Activated CD4-positive, alpha-beta T cell treated with anti-CD3 and anti-CD28 coated beads for 36 hours (primary cell): ENCODE results near the gene CHMP2B. TPM values are rescaled to one million over a fixed set of nuclear protein-coding genes. Genes with fewer than 3 reads are reported as not detected.
"Not testable (repeated sequence)": the region's sequence is repeated elsewhere in the genome, so short reads cannot be mapped to it uniquely, and the experiment has no call there.

Source experiments
- ATAC-seq: fragments of 200-7000 bp; cut with Tn5 transposase; one replicate; pipeline ENCODE4 v1.10.0; 2021; ENCODE audit warnings: mild to moderate bottlenecking, moderate library complexity
- CTCF ChIA-PET: fragments of 350-600 bp; sonication (Branson Sonifier 250); formaldehyde crosslinking; loops from one replicate; lab custom pipeline; 2021; ENCODE audit warnings: antibody characterized with exemption; lab: Charles Lee
- POLR2A ChIA-PET: fragments of 350-600 bp; sonication (Branson Sonifier 250); formaldehyde crosslinking; loops from one replicate; lab custom pipeline; 2021; ENCODE audit warnings: antibody characterized with exemption, inconsistent platforms; lab: Charles Lee
- DNase-seq: peaks from one replicate; pipeline ENCODE4 v3.0.0-alpha.2; 2020
- H3K27ac Mint-ChIP-seq: one replicate; pipeline ENCODE4 v1.8.0; 2021; ENCODE audit warnings: mixed read lengths
- H3K27me3 Mint-ChIP-seq: one replicate; pipeline ENCODE4 v1.8.0; 2021; ENCODE audit warnings: mixed read lengths
- H3K36me3 Mint-ChIP-seq: one replicate; pipeline ENCODE4 v1.8.0; 2021; ENCODE audit warnings: low read depth, mixed read lengths
- H3K4me1 Mint-ChIP-seq: one replicate; pipeline ENCODE4 v1.8.0; 2021; ENCODE audit warnings: mixed read lengths
- H3K4me3 Mint-ChIP-seq: one replicate; pipeline ENCODE4 v1.8.0; 2021; ENCODE audit warnings: mild to moderate bottlenecking, moderate library complexity, mixed read lengths
- H3K9me3 Mint-ChIP-seq: one replicate; pipeline ENCODE4 v1.8.0; 2021; ENCODE audit warnings: low read depth, mixed read lengths
- intact Hi-C, 2 experiments: fragments of 100-400 bp; cut with DNase I in 1 of 2; cut with micrococcal nuclease in 1 of 2; formaldehyde crosslinking; loops; one replicate each; pipeline versions ENCODE4 v1.14.2 to v1.15.1; 2022 to 2024; cut with DNase I, micrococcal nuclease
- total RNA-seq, 2 experiments: library from RNA; stranded (reverse); gene quantifications; one replicate each; pipeline ENCODE4 v1.2.3, GENCODE V29; 2021

Gene CHMP2B
- total RNA-seq, 2 experiments from 2014 or later, result 25.4 to 29.4 TPM

GRCh38 chr3:87229113-87229512 lies 2.0 kb downstream of the CHMP2B start:
- H3K36me3 Mint-ChIP-seq, result peaks cover 9% of the 10 kb centered on the region
- H3K4me1 Mint-ChIP-seq, result peaks cover 52% of the 10 kb centered on the region
- CTCF ChIA-PET, result no interaction called here
- DNase-seq (no peak), ATAC-seq (no peak)
- POLR2A ChIA-PET, result no interaction called here
- H3K9me3 Mint-ChIP-seq, result no peaks in the 10 kb centered on the region
- H3K27me3 Mint-ChIP-seq, result peaks cover 2% of the 10 kb centered on the region
- no peak overlapping the region for H3K27ac Mint-ChIP-seq
- H3K4me3 Mint-ChIP-seq, result peak overlapping the region; percentile 97
- intact Hi-C loops, result loop anchor here in 1 of 2 experiments (5.0 kb wide), 1 partner anchor 828 kb away; the partner anchor contains the start of genes CGGBP1 and ZNF654

- no peaks in the 10 kb centered on the region for H3K9me3 Mint-ChIP-seq
- POLR2A ChIA-PET, result no interaction called here
- H3K4me3 Mint-ChIP-seq, result no peak overlapping the region
- ATAC-seq (no peak), DNase-seq (no peak)
- peaks cover 19% of the 10 kb centered on the region for H3K36me3 Mint-ChIP-seq
- H3K27ac Mint-ChIP-seq, result no peak overlapping the region
- H3K4me1 Mint-ChIP-seq, result peaks cover 43% of the 10 kb centered on the region
- H3K27me3 Mint-ChIP-seq, result no peaks in the 10 kb centered on the region
- CTCF ChIA-PET, result no interaction called here
- intact Hi-C loops, result no loop called here
Observed at GRCh38 chr3:87233805-87234204, 6.7 kb downstream of the CHMP2B start.

GRCh38 chr3:87236093-87236492 lies 9.0 kb downstream of the CHMP2B start:
- ChIA-PET CTCF (interaction anchor here (0.7 to 1.6 kb wide), 2 partner anchors 11 to 35 kb away, joined by 3 to 4 read pairs; no protein-coding TSS in a partner anchor), POLR2A (no interaction called here)
- H3K27me3 Mint-ChIP-seq, result no peaks in the 10 kb centered on the region
- DNase-seq (no peak), ATAC-seq (no peak)
- H3K4me1 Mint-ChIP-seq, result peaks cover 33% of the 10 kb centered on the region
- H3K9me3 Mint-ChIP-seq, result no peaks in the 10 kb centered on the region
- no peak overlapping the region for H3K4me3 Mint-ChIP-seq
- intact Hi-C loops, result no loop called here
- peaks cover 24% of the 10 kb centered on the region for H3K36me3 Mint-ChIP-seq
- no peak overlapping the region for H3K27ac Mint-ChIP-seq

GRCh38 chr3:87246662-87247429 lies 19.7 kb downstream of the CHMP2B start:
- Mint-ChIP-seq H3K4me1 (peaks cover 12% of the 10 kb centered on the region), H3K4me3 (no peak overlapping the region), H3K36me3 (peaks cover 19% of the 10 kb centered on the region), H3K9me3 (no peaks in the 10 kb centered on the region), H3K27ac (peak overlapping the region; percentile 33), H3K27me3 (no peaks in the 10 kb centered on the region)
- intact Hi-C loops, result no loop called here
- DNase-seq (no peak), ATAC-seq (peak; percentile 66)
- ChIA-PET POLR2A (no interaction called here), CTCF (interaction anchor here (0.8 to 1.7 kb wide), 2 partner anchors 13 to 24 kb away, joined by 3 to 10 read pairs; no protein-coding TSS in a partner anchor)

GRCh38 chr3:87247430-87247773 lies 20.3 kb downstream of the CHMP2B start:
- intact Hi-C loops, result no loop called here
- POLR2A ChIA-PET, result no interaction called here
- ATAC-seq, result peak; percentile 26

GRCh38 chr3:87248231-87248630 lies 21.1 kb downstream of the CHMP2B start:
- H3K27me3 Mint-ChIP-seq, H3K27ac Mint-ChIP-seq, POLR2A ChIA-PET, DNase-seq, ATAC-seq, H3K9me3 Mint-ChIP-seq, H3K4me3 Mint-ChIP-seq, CTCF ChIA-PET, intact Hi-C loops: not testable (repeated sequence)
- Mint-ChIP-seq H3K36me3 (peaks cover 22% of the 10 kb centered on the region), H3K4me1 (peaks cover 11% of the 10 kb centered on the region)

More at GRCh38 chr3:87247430-87247773, 20.3 kb downstream of the CHMP2B start:
- no peak for DNase-seq
- no peaks in the 10 kb centered on the region for H3K9me3 Mint-ChIP-seq
- CTCF ChIA-PET, result interaction anchor here (0.8 to 1.7 kb wide), 2 partner anchors 12 to 24 kb away, joined by 3 to 10 read pairs; no protein-coding TSS in a partner anchor
- no peak overlapping the region for H3K4me3 Mint-ChIP-seq
- H3K4me1 Mint-ChIP-seq, result peaks cover 11% of the 10 kb centered on the region
- no peak overlapping the region for H3K27ac Mint-ChIP-seq
- no peaks in the 10 kb centered on the region for H3K27me3 Mint-ChIP-seq
- peaks cover 20% of the 10 kb centered on the region for H3K36me3 Mint-ChIP-seq

GRCh38 chr3:87248831-87249230 lies 21.7 kb downstream of the CHMP2B start:
- no peaks in the 10 kb centered on the region for H3K27me3 Mint-ChIP-seq
- DNase-seq (no peak), ATAC-seq (no peak)
- no peak overlapping the region for H3K27ac Mint-ChIP-seq
- H3K4me3 Mint-ChIP-seq, result no peak overlapping the region
- CTCF ChIA-PET, result interaction anchor here (2.6 kb wide), 1 partner anchor 11 kb away, joined by 20 read pairs; no protein-coding TSS in a partner anchor
- H3K36me3 Mint-ChIP-seq, result peaks cover 25% of the 10 kb centered on the region
- intact Hi-C loops, result no loop called here
- POLR2A ChIA-PET, result no interaction called here
- H3K4me1 Mint-ChIP-seq, result peaks cover 11% of the 10 kb centered on the region
- no peaks in the 10 kb centered on the region for H3K9me3 Mint-ChIP-seq

- no peaks in the 10 kb centered on the region for H3K27me3 Mint-ChIP-seq
- H3K4me1 Mint-ChIP-seq, result peaks cover 8% of the 10 kb centered on the region
- ChIA-PET CTCF (interaction anchor here (2.6 kb wide), 1 partner anchor 10 kb away, joined by 20 read pairs; no protein-coding TSS in a partner anchor), POLR2A (no interaction called here)
- ATAC-seq, result no peak
- H3K4me3 Mint-ChIP-seq, result no peak overlapping the region
- no peak overlapping the region for H3K27ac Mint-ChIP-seq
- H3K9me3 Mint-ChIP-seq, result no peaks in the 10 kb centered on the region
- H3K36me3 Mint-ChIP-seq, result peaks cover 27% of the 10 kb centered on the region
- no peak for DNase-seq
- intact Hi-C loops, result no loop called here
Observed at GRCh38 chr3:87250009-87250408, 22.9 kb downstream of the CHMP2B start.

- peak; percentile 62 for DNase-seq
- H3K9me3 Mint-ChIP-seq, result no peaks in the 10 kb centered on the region
- peak; percentile 44 for ATAC-seq
- no peaks in the 10 kb centered on the region for H3K27me3 Mint-ChIP-seq
- intact Hi-C loops, result loop anchor here in 1 of 2 experiments (1.0 kb wide), 1 partner anchor 244 kb away; no protein-coding TSS in a partner anchor
- peaks cover 3% of the 10 kb centered on the region for H3K4me1 Mint-ChIP-seq
- CTCF ChIA-PET, result interaction anchor here (0.9 to 3.7 kb wide), 13 partner anchors 10 to 911 kb away, joined by 3 to 28 read pairs (median 5); partner anchors contain the start of gene CHMP2B
- H3K36me3 Mint-ChIP-seq, result no peaks in the 10 kb centered on the region
- H3K27ac Mint-ChIP-seq, result no peak overlapping the region
- no peak overlapping the region for H3K4me3 Mint-ChIP-seq
- POLR2A ChIA-PET, result no interaction called here
Observed at GRCh38 chr3:87260270-87260669, 33.2 kb downstream of the CHMP2B start.

- H3K4me3 Mint-ChIP-seq, result no peak overlapping the region
- H3K9me3 Mint-ChIP-seq, result no peaks in the 10 kb centered on the region
- no peak for ATAC-seq
- no peak for DNase-seq
- CTCF ChIA-PET, result interaction anchor here (1.0 to 3.7 kb wide), 4 partner anchors 9 to 36 kb away, joined by 3 to 28 read pairs (median 8); partner anchors contain the start of gene CHMP2B
- H3K4me1 Mint-ChIP-seq, result peaks cover 3% of the 10 kb centered on the region
- H3K27me3 Mint-ChIP-seq, result no peaks in the 10 kb centered on the region
- intact Hi-C loops, result no loop called here
- H3K27ac Mint-ChIP-seq, result no peak overlapping the region
- POLR2A ChIA-PET, result no interaction called here
- H3K36me3 Mint-ChIP-seq, result no peaks in the 10 kb centered on the region
Observed at GRCh38 chr3:87261925-87262324, 34.8 kb downstream of the CHMP2B start.

- Mint-ChIP-seq H3K9me3 (no peaks in the 10 kb centered on the region), H3K27me3 (no peaks in the 10 kb centered on the region), H3K4me1 (peaks cover 22% of the 10 kb centered on the region), H3K36me3 (no peaks in the 10 kb centered on the region), H3K4me3 (no peak overlapping the region), H3K27ac (peak overlapping the region; percentile 51)
- ATAC-seq, result no peak
- ChIA-PET CTCF (no interaction called here), POLR2A (no interaction called here)
- no peak for DNase-seq
- intact Hi-C loops, result no loop called here
Observed at GRCh38 chr3:87267953-87268645, 41.0 kb downstream of the CHMP2B start.
